HG03575 (cell line): Measurements from ENCODE around the gene KDM8.
"Not testable (repeated sequence)": the region's sequence is repeated elsewhere in the genome, so short reads cannot be mapped to it uniquely, and the experiment has no call there.

Experiments used
- ATAC-seq: cut with Tn5 transposase; IDR thresholded peaks from one replicate; pipeline ENCODE4 v1.9.1; 2021; ENCODE audit not compliant: unreplicated experiment, insufficient number of reproducible peaks, low FRiP score; ENCODE audit errors: extremely low read depth

The KDM8 gene

DNA sequence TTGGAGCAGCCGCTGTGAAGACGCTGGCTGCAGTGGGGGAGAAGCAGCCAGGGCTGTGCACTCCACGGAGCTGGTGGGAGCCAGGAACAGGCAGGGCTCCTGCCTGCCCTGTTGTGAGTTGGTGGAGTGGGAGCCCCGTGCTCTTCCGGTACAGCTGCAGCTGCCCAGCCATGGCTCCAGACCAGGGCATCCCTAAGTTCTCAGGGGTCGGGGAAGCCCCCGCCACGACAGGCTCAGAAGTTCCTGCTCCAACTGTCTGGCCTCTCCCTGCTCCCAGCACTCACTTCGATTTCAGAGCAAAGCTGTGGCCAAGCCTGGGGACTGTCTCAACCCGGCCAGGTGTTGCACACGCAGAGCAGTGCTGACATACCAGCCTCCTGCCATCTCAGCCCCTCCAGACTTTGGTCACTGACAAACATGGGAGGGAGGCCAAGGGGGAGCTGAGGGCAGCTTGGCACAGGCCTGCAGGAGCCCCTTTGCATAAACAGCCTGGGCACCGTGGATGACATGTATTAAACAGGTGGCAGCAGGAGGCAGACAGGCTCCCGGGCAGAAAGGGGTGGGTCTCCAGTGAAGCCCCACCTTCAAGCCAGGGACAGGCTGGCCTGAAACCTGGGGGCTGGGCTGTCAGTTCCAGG is 13.9 kb upstream of the KDM8 start:
- no peak for ATAC-seq

DNA sequence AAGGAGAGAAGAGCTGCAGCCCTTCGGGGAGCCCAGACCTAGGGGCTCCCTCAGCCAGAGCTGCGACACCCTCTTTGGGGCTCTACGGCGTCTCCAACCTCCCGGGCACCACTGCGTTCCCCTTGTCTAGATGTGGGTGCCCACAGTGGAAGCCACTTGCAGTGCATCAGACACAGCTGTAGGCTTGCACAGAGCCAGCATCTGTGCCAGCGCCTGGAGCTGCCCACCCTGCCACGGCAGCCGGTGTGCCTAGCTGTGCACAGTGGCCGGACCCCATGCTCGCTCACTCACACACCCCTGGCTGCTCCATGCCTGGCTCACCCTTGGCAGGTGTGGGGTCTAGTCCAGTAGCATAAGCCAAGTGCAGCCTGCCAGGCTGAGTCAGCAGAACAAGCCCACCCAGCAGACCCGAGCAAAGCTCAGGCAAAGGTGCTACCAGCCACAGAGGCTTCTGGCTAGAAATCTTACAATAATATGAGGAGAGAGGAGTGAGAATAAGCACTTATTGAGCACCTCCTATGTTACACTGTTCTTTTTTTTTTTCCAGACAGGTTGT is 12.9 kb upstream of the KDM8 start:
- no peak for ATAC-seq

DNA sequence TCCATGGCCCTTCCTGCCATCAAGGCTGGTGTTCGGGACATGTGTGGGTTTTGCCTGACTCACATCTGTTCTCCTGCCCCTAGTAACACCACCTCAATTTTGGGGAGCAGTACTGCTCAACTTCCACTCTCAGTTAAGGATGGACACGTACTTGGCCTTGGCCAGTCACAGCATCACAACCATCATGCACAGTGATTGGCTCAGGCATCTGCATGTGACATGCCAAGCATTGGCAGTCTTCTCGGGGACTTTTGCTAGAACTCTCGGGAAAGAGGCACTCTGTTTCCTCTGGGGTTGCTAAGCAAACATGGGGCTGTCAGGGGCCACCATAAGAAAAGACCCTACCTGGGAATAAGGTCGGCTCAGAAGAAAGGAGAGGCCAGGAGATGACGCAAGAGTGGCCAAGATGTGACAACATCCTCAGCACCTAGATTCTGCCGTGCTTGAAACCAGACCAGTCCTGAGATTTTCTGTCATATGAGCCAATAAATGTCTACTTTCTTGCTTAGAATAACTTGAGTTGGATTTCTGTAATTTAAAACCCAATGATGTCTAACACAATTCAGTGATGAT is 11.9 kb upstream of the KDM8 start:
- ATAC-seq = no peak

DNA sequence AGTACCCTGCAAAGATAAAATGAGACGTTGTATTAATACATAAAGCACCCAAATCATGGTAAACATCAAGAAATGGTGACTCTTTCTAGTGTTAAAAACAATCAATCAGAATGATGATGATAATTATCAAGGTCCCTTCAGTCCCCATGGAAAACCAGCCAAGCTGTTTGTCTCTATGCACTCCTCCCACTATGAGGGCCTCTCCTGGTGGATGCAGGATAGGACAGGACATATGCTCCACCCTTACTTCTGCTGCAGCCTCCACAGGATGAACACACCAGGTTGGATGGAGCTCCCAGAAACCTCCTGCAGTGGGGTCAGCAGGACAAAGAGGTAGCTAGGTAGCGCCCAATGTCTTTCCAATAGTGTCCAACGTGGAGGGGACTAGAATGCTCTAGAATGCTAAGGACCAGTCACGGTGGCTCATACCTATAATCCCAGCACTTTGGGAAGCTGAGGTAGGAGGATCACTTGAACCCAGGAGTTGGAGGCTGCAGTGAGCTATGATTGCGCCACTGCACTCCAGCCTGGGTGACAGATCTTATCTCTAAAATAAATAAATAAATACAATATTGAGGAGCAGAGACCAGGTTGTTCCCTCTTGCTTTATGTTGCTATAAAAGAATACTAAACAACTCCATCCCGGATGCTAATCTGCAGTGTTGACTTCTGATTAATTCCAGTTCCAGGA is 9.9 kb upstream of the KDM8 start:
- ATAC-seq = no peak

DNA sequence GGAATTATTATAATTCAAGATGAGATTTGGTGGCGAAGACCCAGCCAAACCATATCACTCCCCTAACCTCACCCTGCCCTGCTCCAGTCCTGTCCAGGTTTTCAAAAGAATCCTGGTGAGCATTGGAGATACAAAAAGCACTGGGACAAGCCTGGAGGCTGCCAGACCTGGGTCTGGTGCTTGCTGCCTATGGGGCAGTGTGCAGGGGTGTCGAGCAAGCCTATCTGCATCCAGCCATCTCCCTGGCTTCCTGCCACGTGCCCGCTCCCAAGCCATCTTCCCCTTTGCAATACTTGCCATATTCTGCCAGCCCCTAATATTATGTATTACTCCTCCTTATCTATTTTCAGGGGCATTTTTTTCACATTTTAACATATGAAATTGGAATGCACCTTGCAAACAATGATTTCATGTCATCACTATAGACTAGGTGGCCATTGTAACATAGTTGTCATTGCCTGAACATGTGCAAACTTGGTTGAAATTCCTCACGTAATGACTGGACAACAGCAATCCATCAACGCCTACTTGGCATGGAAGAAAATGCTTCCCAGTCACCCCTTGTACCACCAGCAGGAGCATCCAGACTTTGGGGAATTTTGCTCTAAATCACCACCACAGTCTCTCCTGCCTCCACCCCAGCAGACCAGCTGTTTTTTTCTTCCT is 8.1 kb upstream of the KDM8 start:
- no peak for ATAC-seq

DNA sequence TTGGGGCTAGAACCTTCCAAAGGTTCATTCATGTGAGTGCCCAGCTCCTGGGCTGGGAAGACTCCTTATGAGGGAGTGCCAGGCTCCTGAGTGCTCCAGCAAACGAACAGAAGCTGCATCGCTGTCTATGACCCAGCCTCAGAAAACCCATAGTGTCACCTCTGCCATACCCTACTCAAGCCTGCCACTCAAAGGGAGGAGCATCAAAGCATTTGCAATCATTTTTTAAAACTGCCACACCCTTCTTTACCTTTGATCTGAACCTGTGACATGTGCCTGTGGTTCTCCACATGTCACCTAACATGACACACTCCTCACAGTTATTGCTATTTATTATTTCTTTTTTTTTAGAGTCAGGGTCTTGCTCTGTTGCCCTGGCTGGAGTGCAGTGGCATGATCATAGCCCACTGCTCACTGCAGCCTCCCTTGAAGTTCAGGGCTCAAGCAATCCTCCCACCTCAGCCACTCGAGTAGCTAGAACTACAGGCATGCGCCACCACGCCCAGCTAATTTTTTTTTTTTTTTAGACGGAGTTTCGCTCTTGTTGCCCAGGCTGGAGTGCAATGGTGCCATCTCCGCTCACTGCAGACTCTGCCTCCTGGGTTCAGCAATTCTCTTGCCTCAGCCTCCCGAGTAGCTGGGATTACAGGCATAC is 7.3 kb upstream of the KDM8 start:
- ATAC-seq = no peak

DNA sequence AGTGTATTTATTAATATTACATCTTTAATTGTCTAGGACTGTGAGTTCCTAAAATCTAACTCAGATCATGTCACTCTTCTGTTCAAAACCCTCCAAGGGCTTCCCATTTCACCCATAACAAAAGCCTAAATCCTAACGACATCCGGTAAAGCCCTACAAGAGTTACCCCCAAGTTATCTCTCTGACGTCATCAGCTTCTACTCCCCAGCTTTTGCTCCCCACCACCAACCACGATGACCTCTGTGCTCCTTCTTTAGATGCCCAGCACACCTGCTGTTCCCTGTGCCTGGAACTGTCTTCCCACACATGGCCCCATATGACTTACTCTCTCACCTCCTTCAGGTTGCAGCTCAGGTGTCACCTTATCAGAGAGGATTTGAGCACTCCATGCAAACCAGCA is 6.3 kb upstream of the KDM8 start:
- no peak for ATAC-seq

DNA sequence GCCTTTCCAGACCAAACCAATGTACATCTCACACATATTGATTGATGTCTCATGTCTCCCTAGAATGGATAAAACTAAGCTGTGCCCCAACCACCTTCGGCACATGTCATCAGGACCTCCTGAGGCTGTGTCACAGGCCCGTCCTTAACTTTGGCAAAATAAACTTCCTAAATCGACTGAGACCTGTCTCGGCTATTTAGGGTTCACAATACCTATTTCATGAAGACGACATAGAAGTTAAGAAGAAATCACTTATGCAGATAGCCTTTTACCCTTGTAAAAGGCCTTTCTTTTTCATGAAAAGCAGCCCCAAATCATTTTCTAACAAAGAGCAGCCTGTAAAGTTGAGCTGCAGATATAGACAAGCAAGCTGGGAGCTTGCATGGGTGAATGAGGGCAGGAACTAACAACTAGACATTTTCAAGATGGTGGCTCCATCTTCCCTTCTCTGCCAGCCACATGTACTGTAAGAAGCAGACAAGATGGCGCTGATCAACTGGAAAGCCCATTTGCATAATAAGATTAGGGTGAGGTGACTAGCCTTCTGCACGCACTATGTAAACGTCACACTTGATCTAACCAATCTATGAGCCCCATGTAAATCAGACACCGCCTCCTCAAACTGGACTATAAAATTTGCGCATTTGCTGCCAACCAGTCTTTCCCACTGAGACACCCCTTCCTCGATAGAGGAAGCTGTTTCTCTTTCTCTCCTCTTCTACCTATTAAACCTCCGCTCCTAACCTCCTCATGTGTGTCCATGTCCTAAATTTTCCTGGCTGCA is 4.7 kb upstream of the KDM8 start:
- ATAC-seq = no peak

DNA sequence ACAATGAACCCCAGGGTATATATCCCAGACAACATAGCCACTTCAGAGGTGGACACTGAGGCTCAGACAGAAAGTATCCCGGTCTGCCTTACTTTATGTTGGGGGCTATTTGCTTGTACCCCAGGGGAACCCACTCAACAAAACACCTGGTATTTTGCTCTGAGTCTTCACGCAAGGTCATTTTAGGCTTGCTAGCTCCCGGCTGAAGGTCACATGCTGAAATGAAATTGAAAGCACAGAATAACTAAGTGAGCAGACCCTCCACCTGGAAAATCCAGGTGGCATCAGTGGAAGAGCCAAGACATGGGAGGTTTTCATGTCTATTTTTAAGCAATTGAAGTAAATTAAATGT is 4.1 kb upstream of the KDM8 start:
- ATAC-seq = no peak

DNA sequence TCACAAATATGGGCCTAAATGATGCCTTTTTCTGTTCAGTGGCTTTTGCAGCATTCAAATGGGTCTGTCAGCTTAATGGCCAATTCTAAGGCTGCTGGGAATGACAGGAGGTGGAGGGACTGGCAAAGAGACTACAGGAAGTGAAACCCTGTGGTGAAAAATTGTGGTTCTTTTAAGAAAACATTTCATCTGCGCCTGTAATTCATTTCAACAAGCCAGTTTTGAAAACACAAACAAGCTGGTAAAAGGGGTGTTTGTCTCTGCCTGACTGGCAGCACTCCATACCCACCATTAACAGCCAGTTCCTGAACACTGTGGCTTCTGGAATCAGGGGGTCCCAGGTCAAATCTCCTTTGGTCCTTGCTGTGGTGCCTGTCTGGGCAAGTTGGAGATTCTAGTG is 3.6 kb upstream of the KDM8 start:
- no peak for ATAC-seq

DNA sequence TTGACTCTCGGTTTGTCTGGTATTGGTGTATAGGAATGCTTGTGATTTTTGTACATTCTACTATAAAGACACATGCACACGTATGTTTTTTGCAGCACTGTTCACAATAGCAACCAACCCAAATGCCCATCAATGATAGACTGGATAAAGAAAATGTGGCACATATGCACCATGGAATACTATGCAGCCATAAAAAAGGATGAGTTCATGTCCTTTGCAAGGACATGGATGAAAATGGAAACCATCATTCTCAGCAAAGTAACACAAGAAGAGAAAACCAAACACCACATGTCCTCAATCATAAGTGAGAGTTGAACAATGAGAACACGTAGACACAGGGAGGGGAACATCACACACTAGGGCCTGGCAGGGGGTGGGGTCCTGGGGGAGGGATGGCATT is 2.4 kb upstream of the KDM8 start:
- not testable (repeated sequence) for ATAC-seq

DNA sequence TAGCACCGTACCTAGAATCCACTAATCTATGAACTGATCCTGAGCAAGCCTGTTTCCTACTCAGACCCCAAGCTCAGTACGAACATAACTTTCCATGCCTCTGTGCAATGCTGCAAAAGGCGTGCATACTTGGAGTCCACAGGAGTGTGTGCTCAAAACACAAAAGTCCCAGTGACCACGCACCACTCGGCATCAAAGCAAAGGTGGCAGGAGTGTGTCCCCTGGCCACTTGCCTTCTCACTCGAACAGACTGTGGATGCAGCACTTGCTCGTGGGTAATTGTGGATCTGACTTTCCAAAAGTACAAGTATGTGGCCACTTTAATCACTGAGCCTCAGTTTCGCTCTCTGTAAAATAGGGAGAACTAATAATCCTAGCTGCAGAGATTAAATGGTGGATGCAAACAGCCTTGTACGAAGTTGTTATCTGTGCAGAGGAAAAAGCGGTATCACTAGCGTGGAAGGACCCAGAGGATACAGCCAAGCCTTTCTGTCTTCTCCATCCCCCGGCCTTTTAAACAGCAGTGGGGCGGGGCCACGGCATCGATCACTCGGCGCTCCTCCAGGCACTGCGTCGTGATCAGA is 311 bp upstream of the KDM8 start:
- no peak for ATAC-seq

DNA sequence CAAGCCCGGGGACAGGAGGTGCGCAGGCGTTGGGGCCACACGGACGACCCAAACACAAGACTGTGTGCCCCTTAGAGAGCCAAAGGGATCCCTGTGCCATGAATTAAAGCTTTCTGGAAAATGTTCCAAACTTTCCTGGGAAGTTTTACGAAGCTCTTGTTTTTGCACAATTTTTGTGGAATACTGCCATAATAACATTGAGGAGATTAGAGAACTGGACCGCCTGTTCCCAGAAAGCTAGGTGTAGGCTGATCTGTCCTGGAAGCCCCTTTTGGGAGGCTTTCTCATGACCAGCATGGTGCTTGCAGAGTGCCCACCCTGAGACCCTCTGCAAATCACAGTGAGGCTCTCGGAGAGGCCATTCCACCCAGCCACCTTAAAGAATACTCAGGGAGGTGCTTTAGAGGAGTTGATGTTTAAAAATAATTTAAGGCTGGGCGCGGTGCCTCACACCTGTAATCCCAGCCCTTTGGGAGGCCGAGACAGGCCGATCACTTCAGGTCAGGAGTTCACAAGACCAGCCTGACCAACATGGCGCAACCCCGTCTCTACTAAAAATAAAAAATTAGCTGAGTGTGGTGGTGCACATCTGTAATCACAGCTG is 1.1 kb downstream of the KDM8 start:
- no peak for ATAC-seq

DNA sequence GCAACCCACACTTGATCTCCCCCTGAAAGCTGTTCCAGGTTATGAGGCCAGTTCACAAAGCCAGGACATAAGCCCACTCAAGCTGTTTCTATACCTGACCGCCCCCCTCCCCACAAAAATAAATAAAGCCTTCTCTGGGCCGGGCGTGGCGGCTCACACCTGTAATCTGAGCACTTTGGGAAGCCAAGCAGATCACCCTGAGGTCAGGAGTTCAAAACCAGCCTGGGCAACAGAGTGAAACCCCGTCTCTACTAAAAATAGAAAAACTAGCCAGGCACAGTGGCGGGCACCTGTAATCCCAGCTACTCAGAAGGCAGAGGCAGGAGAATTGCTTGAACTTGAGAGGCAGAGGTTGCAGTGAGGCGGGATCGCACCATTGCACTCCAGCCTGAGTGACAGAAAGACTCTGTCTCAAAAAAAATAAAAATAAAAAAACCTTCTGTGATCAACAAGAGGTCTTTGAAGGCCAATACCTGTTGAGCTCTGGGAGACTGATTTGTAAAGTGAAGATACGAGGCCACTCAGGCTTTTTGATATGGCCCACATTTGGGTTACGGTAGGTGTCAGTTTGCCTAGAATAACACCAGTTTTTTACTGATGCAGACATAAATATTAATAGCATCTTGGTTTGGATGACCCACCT is 2.2 kb downstream of the KDM8 start:
- ATAC-seq = no peak

DNA sequence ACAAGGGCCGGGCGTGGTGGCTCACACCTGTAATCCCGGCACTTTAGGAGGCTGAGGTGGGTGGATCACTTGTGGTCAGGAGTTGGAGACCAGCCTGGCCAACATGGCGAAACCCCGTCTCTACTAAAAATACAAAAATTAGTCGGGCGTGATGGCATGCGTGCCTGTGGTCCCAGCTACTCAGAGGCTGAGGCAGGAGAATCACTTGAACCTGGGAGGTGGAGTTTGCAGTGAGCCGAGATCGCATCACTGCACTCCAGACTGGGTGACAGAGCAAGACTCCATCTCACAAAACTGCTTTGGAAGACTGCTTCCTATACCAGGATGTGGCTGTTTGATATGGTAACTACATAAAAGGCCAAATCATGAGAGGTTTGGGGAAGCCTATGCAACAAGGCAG is 3.8 kb downstream of the KDM8 start:
- ATAC-seq = not testable (repeated sequence)

DNA sequence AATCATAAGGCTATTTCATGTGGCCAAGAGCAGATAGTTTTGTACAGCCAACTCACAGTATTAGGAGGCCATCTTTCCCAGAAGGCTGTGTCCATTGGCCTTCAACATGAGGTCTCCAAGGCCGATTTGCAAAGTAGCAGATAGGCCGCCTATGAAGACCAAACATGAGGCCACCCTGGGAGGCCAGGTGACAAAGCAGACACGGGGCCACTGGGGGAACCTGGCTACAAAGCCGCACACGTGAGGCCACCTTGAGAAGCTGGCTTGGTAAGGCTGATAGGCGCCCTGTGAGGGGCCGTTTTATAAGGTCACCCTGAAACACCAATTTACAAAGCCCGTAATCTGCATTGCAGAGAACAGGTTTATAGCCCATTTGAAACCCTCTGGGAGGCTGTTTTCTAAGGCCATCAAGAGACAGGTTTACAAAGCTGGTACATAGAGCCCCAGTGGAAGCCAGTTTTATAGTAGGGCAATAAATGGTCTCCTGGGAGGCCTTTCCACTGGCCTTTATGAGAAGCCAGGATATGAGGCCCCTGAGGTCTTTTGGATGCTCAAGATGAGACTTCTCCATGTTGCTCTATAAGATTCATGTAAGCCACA is 4.9 kb downstream of the KDM8 start:
- ATAC-seq = no peak

DNA sequence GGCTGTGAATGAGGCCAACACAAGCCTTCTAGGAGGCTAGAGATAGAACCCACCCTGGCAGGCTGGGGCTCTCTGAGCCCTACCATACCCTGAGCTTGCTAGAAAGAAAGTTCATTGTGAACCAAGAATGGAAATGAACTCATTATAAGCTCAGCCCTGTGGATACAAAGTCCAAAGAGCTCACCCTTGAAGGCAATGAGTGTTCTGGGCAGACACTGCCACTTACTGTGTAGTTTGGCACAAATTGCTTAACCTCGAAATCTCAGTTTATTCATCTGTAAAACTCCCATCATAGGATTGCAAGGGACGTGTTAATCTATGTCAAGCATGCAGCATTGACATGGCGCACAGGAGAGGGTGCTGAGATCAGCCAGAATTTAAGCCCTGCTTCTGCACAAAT is 5.5 kb downstream of the KDM8 start:
- ATAC-seq = no peak
